ENCODE results near the gene RNASEH2A. TPM values are rescaled to one million over a fixed set of nuclear protein-coding genes. Genes with fewer than 3 reads are reported as not detected.
A peak's percentile ranks its signal among the peaks of the same experiment; 100 is the strongest.

The RNASEH2A gene
- total and polyA plus RNA-seq, 2 of the 13 experiments (the other 11 are each of a cell fraction or from before 2014, with no cell fraction given) = 25.1 to 35.8 TPM

DNA sequence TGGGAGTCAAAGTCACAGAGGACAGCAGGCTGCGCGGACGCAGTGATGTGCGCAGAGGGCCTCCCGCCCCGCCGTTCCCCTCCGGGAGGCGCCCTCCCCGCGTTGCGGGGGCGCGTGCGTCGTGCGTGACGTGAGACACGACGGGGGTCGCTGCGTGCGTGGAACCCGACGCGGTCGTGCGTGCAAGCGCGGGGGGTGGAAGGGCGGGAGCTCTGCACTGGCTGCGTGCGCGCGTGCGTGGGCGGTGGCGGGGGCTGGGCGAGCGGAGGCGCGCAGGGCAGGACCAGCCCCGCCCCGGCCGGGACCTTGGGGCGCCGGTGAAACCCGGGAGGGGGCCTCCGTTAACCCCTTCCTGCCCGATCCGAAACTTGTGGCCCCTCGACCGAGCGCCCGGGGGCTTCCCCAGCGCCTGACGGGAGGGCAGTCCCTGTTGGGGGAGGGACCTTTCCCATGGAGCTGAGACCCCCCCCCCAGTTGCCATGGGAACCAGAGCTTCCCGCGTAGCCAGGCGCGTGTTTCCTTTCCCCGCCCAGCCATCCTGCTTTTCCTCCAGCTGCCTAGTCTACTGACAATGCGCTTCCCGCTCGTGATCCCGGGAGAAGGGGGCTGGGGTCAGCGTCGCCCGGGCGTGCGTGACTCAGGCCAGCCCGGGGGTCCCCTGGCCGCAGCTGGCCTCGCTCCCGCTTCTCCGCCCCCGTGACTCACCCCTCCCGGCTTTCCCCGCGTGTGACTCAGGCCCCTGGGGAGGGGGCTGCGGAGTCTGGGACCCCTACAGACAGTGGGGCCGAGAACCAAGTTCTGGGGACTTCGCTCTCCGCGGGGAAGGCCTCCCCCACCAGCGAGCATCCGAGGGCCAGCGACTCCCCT, 23.7 kb upstream of the RNASEH2A start (continued):
- TF ChIP-seq, protein P1, sequence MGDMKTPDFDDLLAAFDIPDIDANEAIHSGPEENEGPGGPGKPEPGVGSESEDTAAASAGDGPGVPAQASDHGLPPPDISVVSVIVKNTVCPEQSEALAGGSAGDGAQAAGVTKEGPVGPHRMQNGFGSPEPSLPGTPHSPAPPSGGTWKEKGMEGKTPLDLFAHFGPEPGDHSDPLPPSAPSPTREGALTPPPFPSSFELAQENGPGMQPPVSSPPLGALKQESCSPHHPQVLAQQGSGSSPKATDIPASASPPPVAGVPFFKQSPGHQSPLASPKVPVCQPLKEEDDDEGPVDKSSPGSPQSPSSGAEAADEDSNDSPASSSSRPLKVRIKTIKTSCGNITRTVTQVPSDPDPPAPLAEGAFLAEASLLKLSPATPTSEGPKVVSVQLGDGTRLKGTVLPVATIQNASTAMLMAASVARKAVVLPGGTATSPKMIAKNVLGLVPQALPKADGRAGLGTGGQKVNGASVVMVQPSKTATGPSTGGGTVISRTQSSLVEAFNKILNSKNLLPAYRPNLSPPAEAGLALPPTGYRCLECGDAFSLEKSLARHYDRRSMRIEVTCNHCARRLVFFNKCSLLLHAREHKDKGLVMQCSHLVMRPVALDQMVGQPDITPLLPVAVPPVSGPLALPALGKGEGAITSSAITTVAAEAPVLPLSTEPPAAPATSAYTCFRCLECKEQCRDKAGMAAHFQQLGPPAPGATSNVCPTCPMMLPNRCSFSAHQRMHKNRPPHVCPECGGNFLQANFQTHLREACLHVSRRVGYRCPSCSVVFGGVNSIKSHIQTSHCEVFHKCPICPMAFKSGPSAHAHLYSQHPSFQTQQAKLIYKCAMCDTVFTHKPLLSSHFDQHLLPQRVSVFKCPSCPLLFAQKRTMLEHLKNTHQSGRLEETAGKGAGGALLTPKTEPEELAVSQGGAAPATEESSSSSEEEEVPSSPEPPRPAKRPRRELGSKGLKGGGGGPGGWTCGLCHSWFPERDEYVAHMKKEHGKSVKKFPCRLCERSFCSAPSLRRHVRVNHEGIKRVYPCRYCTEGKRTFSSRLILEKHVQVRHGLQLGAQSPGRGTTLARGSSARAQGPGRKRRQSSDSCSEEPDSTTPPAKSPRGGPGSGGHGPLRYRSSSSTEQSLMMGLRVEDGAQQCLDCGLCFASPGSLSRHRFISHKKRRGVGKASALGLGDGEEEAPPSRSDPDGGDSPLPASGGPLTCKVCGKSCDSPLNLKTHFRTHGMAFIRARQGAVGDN (CRISPR knock-in tag; IDR thresholded peaks at IDR 0.05) = peak; percentile 84
- peak; percentile 57; the same call in 1 of the 2 replicates for TF ChIP-seq ETV6 (CRISPR knock-in tag; conservative IDR thresholded peaks at IDR 0.05)
- peak; percentile 31; the same call in 1 of the 2 replicates for TF ChIP-seq SALL1 (CRISPR knock-in tag; IDR thresholded peaks at IDR 0.05)
- TF ChIP-seq NFYB (CRISPR knock-in tag; IDR thresholded peaks at IDR 0.05) = no peak
- peak; percentile 11; the same call in 1 of the 2 replicates for TF ChIP-seq TAF1 (CRISPR knock-in tag; IDR thresholded peaks at IDR 0.05)
- no peak for TF ChIP-seq BHLHE40 (IDR thresholded peaks at IDR 0.05; ENCODE audit: low read length)
- TF ChIP-seq, protein P2, sequence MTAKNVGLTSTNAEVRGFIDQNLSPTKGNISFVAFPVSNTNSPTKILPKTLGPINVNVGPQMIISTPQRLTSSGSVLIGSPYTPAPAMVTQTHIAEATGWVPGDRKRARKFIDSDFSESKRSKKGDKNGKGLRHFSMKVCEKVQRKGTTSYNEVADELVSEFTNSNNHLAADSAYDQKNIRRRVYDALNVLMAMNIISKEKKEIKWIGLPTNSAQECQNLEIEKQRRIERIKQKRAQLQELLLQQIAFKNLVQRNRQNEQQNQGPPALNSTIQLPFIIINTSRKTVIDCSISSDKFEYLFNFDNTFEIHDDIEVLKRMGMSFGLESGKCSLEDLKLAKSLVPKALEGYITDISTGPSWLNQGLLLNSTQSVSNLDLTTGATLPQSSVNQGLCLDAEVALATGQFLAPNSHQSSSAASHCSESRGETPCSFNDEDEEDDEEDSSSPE (CRISPR knock-in tag; IDR thresholded peaks at IDR 0.05) = peak; percentile 26; the same call in 1 of the 2 replicates
- no peak for TF ChIP-seq FOXM1 (CRISPR knock-in tag; IDR thresholded peaks at IDR 0.05)
- TF ChIP-seq ZNF570 (CRISPR knock-in tag; IDR thresholded peaks at IDR 0.05; ENCODE audit: borderline replicate concordance) = no peak
- TF ChIP-seq, protein P3, sequence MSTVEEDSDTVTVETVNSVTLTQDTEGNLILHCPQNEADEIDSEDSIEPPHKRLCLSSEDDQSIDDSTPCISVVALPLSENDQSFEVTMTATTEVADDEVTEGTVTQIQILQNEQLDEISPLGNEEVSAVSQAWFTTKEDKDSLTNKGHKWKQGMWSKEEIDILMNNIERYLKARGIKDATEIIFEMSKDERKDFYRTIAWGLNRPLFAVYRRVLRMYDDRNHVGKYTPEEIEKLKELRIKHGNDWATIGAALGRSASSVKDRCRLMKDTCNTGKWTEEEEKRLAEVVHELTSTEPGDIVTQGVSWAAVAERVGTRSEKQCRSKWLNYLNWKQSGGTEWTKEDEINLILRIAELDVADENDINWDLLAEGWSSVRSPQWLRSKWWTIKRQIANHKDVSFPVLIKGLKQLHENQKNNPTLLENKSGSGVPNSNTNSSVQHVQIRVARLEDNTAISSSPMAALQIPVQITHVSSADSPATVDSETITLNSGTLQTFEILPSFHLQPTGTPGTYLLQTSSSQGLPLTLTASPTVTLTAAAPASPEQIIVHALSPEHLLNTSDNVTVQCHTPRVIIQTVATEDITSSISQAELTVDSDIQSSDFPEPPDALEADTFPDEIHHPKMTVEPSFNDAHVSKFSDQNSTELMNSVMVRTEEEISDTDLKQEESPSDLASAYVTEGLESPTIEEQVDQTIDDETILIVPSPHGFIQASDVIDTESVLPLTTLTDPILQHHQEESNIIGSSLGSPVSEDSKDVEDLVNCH (CRISPR knock-in tag; IDR thresholded peaks at IDR 0.05) = no peak
- TF ChIP-seq, protein P4, sequence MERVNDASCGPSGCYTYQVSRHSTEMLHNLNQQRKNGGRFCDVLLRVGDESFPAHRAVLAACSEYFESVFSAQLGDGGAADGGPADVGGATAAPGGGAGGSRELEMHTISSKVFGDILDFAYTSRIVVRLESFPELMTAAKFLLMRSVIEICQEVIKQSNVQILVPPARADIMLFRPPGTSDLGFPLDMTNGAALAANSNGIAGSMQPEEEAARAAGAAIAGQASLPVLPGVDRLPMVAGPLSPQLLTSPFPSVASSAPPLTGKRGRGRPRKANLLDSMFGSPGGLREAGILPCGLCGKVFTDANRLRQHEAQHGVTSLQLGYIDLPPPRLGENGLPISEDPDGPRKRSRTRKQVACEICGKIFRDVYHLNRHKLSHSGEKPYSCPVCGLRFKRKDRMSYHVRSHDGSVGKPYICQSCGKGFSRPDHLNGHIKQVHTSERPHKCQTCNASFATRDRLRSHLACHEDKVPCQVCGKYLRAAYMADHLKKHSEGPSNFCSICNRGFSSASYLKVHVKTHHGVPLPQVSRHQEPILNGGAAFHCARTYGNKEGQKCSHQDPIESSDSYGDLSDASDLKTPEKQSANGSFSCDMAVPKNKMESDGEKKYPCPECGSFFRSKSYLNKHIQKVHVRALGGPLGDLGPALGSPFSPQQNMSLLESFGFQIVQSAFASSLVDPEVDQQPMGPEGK (CRISPR knock-in tag; IDR thresholded peaks at IDR 0.05) = peak; percentile 92
- TF ChIP-seq HDAC1 (CRISPR knock-in tag; IDR thresholded peaks at IDR 0.05) = peak; percentile 80
- peak; percentile 77; the same call in 1 of the 2 replicates for TF ChIP-seq ZBTB1 (CRISPR knock-in tag; IDR thresholded peaks at IDR 0.05; ENCODE audit: borderline replicate concordance)
- 0 out of 2 replicates have a peak, but pooled peaks have one; percentile 26 for TF ChIP-seq DMAP1 (CRISPR knock-in tag; IDR thresholded peaks at IDR 0.05)
- no peak for TF ChIP-seq RORA (CRISPR knock-in tag; IDR thresholded peaks at IDR 0.05)
- no peak for TF ChIP-seq ZBTB8A (CRISPR knock-in tag; IDR thresholded peaks at IDR 0.05; ENCODE audit: borderline replicate concordance, low read depth)
- no peak for TF ChIP-seq MAZ (IDR thresholded peaks at IDR 0.05; ENCODE audit: borderline replicate concordance, low read depth, low read length)
- TF ChIP-seq MAZ (CRISPR knock-in tag; IDR thresholded peaks at IDR 0.05; ENCODE audit: low read depth) = peak; percentile 68; the same call in 1 of the 2 replicates
